ENCODE data around the gene SYNGAP1. TPM values are rescaled to one million over a fixed set of nuclear protein-coding genes. Genes with fewer than 3 reads are reported as not detected.
"Not testable (repeated sequence)": the region's sequence is repeated elsewhere in the genome, so short reads cannot be mapped to it uniquely, and the experiment has no call there.

Gene SYNGAP1
- total RNA-seq, 1 donor from 2014 or later, result 6.5 TPM

DNA sequence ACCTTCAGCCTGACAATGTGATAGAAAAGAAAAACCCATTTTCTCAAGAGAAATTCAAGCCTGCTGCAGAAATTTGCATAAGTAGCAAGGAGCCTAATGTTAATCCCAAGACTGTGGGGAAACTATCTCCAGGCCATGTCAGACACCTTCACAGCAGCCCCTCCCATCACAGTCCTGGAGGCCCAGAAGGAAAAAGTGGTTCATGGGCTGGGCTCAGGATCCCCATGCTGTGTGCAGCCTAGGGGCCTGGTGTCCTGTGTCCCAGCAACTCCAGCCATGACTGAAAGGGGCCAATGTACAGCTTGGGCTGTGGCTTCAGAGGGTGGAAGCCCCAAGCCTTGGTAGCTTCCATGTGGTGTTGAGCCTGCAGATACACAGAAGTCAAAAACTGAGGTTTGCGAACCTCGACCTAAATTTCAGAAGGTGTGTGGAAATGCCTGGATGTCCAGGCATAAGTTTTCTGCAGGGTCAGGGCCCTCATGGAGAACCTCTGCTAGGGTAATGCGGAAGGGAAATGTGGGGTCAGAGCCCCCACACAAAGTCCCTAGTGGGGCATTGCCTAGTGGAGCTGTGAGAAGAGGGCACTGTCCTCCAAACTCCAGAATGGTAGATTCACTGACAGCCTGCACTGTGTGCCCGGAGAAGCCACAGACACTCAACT, 46.3 kb downstream of the SYNGAP1 start:
- no peak for DNase-seq
- Histone ChIP-seq H3K9me3 (replicated peaks) (no peaks in the 10 kb centered on the region), H3K4me1 (no peaks in the 10 kb centered on the region), H3K4me3 (no peak overlapping the region), H3K27me3 (ENCODE audit: low read depth) (no peaks in the 10 kb centered on the region), H3K27ac (replicated peaks) (no peak overlapping the region), H3K36me3 (no peaks in the 10 kb centered on the region)
- intact Hi-C loops (cut with micrococcal nuclease), result no loop called here
- TF ChIP-seq, protein P1, sequence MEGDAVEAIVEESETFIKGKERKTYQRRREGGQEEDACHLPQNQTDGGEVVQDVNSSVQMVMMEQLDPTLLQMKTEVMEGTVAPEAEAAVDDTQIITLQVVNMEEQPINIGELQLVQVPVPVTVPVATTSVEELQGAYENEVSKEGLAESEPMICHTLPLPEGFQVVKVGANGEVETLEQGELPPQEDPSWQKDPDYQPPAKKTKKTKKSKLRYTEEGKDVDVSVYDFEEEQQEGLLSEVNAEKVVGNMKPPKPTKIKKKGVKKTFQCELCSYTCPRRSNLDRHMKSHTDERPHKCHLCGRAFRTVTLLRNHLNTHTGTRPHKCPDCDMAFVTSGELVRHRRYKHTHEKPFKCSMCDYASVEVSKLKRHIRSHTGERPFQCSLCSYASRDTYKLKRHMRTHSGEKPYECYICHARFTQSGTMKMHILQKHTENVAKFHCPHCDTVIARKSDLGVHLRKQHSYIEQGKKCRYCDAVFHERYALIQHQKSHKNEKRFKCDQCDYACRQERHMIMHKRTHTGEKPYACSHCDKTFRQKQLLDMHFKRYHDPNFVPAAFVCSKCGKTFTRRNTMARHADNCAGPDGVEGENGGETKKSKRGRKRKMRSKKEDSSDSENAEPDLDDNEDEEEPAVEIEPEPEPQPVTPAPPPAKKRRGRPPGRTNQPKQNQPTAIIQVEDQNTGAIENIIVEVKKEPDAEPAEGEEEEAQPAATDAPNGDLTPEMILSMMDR (IDR thresholded peaks at IDR 0.05; ENCODE audit: borderline replicate concordance), result no peak

DNA sequence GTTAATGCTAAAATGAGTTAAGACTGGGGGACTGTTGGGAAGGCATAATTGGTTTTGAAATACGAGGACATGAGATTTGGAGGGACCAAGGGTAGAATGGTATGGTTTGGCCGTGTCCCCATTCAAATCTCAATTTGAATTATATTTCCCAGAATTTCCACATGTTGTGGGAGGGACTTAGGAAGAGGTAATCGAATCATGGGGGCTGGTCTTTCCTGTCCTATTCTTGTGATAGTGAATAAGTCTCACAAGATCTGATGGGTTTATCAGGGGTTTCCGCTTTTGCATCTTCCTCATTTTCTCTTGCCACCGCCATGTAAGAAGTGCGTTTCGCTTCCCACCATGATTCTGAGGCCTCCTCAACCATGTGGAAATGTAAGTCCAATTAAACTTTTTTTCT, 47.2 kb downstream of the SYNGAP1 start:
- TF ChIP-seq, protein P1 (IDR thresholded peaks at IDR 0.05; ENCODE audit: borderline replicate concordance), result no peak
- no peak overlapping the region for H3K4me3 ChIP-seq
- H3K4me1 ChIP-seq, result no peaks in the 10 kb centered on the region

DNA sequence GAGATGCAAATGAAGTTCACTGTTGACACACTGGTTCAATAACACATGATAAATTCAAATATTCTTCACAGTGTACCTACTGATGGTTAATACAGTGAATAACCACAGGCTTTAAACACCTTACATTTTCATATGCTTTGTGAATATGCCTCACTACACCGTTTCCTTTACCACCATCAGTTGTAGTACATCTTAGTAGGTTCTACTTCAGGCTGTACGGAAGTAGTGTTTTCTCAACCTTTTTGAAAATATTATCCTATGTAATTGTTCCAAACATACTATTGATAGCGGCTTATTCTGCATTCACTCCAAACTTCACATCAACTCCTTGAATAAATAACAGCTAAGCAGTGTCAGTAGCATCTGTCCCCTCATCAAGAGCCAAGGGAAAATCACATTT, 49.8 kb downstream of the SYNGAP1 start:
- TF ChIP-seq, protein P1 (IDR thresholded peaks at IDR 0.05; ENCODE audit: borderline replicate concordance), result no peak
- no peak overlapping the region for H3K4me3 ChIP-seq
- H3K36me3 ChIP-seq, result no peaks in the 10 kb centered on the region
- H3K27ac ChIP-seq (replicated peaks), result no peak overlapping the region
- no peaks in the 10 kb centered on the region for H3K9me3 ChIP-seq (replicated peaks)
- intact Hi-C loops (cut with micrococcal nuclease), result no loop called here
- H3K4me1 ChIP-seq, result no peaks in the 10 kb centered on the region
- no peak for DNase-seq
- no peaks in the 10 kb centered on the region for H3K27me3 ChIP-seq (ENCODE audit: low read depth)

More for the DNA sequence above, 47.2 kb downstream of the SYNGAP1 start:
- DNase-seq, result no peak
- no peaks in the 10 kb centered on the region for H3K36me3 ChIP-seq
- no peaks in the 10 kb centered on the region for H3K27me3 ChIP-seq (ENCODE audit: low read depth)
- intact Hi-C loops (cut with micrococcal nuclease), result no loop called here
- H3K27ac ChIP-seq (replicated peaks), result no peak overlapping the region
- H3K9me3 ChIP-seq (replicated peaks), result no peaks in the 10 kb centered on the region

DNA sequence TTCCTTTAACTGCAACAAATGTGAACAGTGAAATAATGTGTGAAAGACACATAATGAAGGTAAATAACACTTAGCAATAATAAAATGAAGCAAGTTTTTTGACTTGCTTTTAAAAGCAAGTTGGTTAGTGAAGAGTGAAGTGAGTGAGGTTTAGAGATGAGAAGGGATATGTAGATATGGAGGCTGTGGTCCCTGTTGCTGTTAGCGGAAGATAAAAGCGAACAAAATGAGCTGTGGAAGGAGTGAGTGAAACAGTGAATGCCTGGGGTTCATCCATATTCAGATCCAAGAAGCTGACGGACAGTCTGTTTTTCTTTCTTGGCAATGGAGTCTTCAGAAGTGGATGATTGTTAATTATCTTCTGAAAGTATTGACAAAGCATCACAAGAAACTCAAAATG, 58.0 kb downstream of the SYNGAP1 start:
- TF ChIP-seq, protein P1 (IDR thresholded peaks at IDR 0.05; ENCODE audit: borderline replicate concordance), result no peak
- no peak for DNase-seq
- intact Hi-C loops (cut with micrococcal nuclease), result no loop called here
- no peaks in the 10 kb centered on the region for H3K4me1 ChIP-seq
- H3K27ac ChIP-seq (replicated peaks), result no peak overlapping the region
- H3K27me3 ChIP-seq (ENCODE audit: low read depth), result peaks cover 11% of the 10 kb centered on the region
- H3K36me3 ChIP-seq, result no peaks in the 10 kb centered on the region
- H3K9me3 ChIP-seq (replicated peaks), result no peaks in the 10 kb centered on the region
- no peak overlapping the region for H3K4me3 ChIP-seq

DNA sequence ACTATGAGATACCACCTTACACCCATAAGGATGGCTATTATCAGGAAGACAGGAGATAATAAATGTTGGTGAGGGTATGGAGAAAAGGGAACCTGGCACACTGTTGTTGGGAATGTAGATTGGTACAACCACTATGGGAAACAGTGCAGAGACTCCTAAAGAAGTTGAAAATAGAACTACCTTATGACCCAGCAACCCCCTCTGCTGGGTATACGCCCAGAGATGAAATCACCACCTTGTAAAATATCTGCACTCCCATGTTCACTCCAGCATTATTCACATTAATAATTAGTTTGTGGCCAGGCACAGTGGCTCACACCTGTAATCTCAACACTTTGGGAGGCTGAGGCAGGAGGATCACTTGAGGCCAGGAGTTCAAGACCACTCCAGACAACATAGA, 61.3 kb downstream of the SYNGAP1 start:
- intact Hi-C loops (cut with micrococcal nuclease), result no loop called here
- TF ChIP-seq, protein P1 (IDR thresholded peaks at IDR 0.05; ENCODE audit: borderline replicate concordance), result no peak
- H3K4me1 ChIP-seq, result no peaks in the 10 kb centered on the region
- H3K9me3 ChIP-seq (replicated peaks), result no peaks in the 10 kb centered on the region
- no peak overlapping the region for H3K4me3 ChIP-seq
- H3K27me3 ChIP-seq (ENCODE audit: low read depth), result peaks cover 11% of the 10 kb centered on the region
- no peaks in the 10 kb centered on the region for H3K36me3 ChIP-seq
- DNase-seq, result no peak
- H3K27ac ChIP-seq (replicated peaks), result no peak overlapping the region

DNA sequence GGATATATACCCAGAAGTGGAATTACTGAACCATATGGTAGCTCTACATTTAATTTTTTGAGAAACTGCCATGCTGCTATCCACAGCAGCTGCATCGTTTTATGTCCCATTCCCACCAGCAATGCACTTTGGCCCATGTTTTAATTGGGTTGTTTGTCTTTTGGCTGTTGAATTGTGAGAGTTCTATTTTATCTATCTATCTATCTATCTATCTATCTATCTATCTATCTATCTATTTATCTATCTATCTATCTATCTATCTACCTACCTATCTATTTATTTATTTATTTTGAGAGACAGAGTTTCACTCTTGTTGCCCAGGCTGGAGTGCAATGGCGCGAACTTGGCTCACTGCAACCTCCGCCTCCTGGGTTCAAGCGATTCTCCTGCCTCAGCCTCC, 62.8 kb downstream of the SYNGAP1 start:
- H3K4me1 ChIP-seq; H3K4me3 ChIP-seq; H3K9me3 ChIP-seq (replicated peaks); DNase-seq; H3K27ac ChIP-seq (replicated peaks); intact Hi-C loops (cut with micrococcal nuclease); H3K36me3 ChIP-seq: not testable (repeated sequence)
- H3K27me3 ChIP-seq (ENCODE audit: low read depth), result peaks cover 22% of the 10 kb centered on the region

Data from left ventricle myocardium inferior (tissue), 1 donor.